Measurements from ENCODE around the gene FUCA2. TPM values are rescaled to one million over a fixed set of nuclear protein-coding genes. Genes with fewer than 3 reads are reported as not detected.
A peak's percentile ranks its signal among the peaks of the same experiment; 100 is the strongest.

FUCA2 gene
- total and polyA plus RNA-seq, 2 of the 8 experiments (the other 6 are each of a cell fraction or from before 2014, with no cell fraction given) = 24.2 to 47.2 TPM

DNA sequence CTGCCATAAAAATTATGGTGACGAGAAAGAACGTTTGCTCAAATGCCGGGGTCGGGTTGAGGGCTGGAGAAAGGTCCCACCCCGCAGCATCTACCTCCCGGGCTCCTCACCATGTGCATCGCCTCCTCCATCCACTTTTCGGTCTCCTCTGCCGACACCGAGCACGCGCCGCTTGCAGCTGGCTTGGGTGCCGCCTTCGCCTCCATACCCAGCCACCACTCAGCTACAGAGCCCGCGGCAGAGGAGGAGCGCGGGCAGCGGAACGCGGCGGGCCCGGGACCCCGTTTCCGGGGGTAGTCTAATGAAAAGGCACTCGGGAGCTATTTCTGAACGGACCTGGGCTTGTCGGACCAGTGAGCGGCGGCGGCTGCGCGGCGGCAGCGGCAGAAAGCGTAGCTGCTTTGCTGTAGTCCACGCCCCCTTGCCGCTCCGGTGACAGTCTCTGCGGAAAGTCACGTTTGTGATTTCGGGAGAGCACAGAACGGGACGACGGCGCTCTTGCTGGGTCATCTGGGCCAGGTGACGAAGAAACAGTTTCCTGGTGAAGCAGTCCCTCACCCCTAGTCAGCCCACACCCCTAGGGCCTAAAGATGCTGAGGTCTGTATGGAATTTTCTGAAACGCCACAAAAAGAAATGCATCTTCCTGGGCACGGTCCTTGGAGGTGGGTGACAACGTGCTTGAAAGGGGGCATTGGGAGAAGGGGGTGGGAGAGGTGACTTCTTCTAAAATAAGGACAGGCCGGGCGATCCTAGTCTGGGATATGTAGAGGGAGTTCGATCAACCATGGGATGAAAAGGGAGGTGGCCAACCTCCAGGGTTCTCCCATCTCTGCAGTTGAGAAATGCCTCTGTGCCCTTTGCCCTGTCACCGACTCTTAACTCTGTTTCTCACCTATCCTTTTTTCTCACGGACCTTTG lies 60.8 kb downstream of the FUCA2 start, which contains the start of the genes ADAT2 and PEX3 (continued):
- TF ChIP-seq, protein P1, sequence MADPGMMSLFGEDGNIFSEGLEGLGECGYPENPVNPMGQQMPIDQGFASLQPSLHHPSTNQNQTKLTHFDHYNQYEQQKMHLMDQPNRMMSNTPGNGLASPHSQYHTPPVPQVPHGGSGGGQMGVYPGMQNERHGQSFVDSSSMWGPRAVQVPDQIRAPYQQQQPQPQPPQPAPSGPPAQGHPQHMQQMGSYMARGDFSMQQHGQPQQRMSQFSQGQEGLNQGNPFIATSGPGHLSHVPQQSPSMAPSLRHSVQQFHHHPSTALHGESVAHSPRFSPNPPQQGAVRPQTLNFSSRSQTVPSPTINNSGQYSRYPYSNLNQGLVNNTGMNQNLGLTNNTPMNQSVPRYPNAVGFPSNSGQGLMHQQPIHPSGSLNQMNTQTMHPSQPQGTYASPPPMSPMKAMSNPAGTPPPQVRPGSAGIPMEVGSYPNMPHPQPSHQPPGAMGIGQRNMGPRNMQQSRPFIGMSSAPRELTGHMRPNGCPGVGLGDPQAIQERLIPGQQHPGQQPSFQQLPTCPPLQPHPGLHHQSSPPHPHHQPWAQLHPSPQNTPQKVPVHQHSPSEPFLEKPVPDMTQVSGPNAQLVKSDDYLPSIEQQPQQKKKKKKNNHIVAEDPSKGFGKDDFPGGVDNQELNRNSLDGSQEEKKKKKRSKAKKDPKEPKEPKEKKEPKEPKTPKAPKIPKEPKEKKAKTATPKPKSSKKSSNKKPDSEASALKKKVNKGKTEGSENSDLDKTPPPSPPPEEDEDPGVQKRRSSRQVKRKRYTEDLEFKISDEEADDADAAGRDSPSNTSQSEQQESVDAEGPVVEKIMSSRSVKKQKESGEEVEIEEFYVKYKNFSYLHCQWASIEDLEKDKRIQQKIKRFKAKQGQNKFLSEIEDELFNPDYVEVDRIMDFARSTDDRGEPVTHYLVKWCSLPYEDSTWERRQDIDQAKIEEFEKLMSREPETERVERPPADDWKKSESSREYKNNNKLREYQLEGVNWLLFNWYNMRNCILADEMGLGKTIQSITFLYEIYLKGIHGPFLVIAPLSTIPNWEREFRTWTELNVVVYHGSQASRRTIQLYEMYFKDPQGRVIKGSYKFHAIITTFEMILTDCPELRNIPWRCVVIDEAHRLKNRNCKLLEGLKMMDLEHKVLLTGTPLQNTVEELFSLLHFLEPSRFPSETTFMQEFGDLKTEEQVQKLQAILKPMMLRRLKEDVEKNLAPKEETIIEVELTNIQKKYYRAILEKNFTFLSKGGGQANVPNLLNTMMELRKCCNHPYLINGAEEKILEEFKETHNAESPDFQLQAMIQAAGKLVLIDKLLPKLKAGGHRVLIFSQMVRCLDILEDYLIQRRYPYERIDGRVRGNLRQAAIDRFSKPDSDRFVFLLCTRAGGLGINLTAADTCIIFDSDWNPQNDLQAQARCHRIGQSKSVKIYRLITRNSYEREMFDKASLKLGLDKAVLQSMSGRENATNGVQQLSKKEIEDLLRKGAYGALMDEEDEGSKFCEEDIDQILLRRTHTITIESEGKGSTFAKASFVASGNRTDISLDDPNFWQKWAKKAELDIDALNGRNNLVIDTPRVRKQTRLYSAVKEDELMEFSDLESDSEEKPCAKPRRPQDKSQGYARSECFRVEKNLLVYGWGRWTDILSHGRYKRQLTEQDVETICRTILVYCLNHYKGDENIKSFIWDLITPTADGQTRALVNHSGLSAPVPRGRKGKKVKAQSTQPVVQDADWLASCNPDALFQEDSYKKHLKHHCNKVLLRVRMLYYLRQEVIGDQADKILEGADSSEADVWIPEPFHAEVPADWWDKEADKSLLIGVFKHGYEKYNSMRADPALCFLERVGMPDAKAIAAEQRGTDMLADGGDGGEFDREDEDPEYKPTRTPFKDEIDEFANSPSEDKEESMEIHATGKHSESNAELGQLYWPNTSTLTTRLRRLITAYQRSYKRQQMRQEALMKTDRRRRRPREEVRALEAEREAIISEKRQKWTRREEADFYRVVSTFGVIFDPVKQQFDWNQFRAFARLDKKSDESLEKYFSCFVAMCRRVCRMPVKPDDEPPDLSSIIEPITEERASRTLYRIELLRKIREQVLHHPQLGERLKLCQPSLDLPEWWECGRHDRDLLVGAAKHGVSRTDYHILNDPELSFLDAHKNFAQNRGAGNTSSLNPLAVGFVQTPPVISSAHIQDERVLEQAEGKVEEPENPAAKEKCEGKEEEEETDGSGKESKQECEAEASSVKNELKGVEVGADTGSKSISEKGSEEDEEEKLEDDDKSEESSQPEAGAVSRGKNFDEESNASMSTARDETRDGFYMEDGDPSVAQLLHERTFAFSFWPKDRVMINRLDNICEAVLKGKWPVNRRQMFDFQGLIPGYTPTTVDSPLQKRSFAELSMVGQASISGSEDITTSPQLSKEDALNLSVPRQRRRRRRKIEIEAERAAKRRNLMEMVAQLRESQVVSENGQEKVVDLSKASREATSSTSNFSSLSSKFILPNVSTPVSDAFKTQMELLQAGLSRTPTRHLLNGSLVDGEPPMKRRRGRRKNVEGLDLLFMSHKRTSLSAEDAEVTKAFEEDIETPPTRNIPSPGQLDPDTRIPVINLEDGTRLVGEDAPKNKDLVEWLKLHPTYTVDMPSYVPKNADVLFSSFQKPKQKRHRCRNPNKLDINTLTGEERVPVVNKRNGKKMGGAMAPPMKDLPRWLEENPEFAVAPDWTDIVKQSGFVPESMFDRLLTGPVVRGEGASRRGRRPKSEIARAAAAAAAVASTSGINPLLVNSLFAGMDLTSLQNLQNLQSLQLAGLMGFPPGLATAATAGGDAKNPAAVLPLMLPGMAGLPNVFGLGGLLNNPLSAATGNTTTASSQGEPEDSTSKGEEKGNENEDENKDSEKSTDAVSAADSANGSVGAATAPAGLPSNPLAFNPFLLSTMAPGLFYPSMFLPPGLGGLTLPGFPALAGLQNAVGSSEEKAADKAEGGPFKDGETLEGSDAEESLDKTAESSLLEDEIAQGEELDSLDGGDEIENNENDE (IDR thresholded peaks at IDR 0.05; ENCODE audit: insufficient replicate concordance, low read length) = no peak
- TF ChIP-seq POU5F1 (IDR thresholded peaks at IDR 0.05; ENCODE audit: low read depth, low read length) (0 out of 2 replicates have a peak, but pooled peaks have one; percentile 29), JUN (IDR thresholded peaks at IDR 0.05; ENCODE audit: low read depth, low read length) (peak; percentile 53; the same call in 1 of the 2 replicates), TEAD4 (IDR thresholded peaks at IDR 0.05; ENCODE audit: low read depth, low read length) (peak; percentile 67), KDM1A (IDR thresholded peaks at IDR 0.05; ENCODE audit: borderline replicate concordance, low read length) (no peak), FOSL1 (IDR thresholded peaks at IDR 0.05; ENCODE audit: insufficient read depth, low read depth, low read length) (no peak), POLR2AphosphoS5 (IDR thresholded peaks at IDR 0.05; ENCODE audit: low read depth, low read length) (peak; percentile 90), EGR1 (IDR thresholded peaks at IDR 0.05; ENCODE audit: borderline replicate concordance, low read depth, low read length) (peak; percentile 58; the same call in 1 of the 2 replicates), RXRA (IDR thresholded peaks at IDR 0.05; ENCODE audit: insufficient read depth, low read depth, low read length) (no peak), CHD1 (IDR thresholded peaks at IDR 0.05; ENCODE audit: low read depth, low read length) (no peak)

Data from H1 (cell line).